ENCODE data around the gene IL22RA2. TPM values are rescaled to one million over a fixed set of nuclear protein-coding genes. Genes with fewer than 3 reads are reported as not detected.
"Not testable (repeated sequence)": the region's sequence is repeated elsewhere in the genome, so short reads cannot be mapped to it uniquely, and the experiment has no call there.

The IL22RA2 gene
- polyA plus RNA-seq, 1 donor: 0.16 TPM

GRCh38 chr6:137107047-137107766 is 66.2 kb downstream of the IL22RA2 start:
- not testable (repeated sequence) for H3K36me3 ChIP-seq (ENCODE audit: control insufficient read depth, insufficient read depth, low read length); DNase-seq; H3K9me3 ChIP-seq (ENCODE audit: control insufficient read depth, low read depth, low read length); H3K4me1 ChIP-seq (ENCODE audit: control insufficient read depth, insufficient read depth, low read length); H3K27ac ChIP-seq (ENCODE audit: low read length); H3K4me3 ChIP-seq (ENCODE audit: low read length); H3K27me3 ChIP-seq (ENCODE audit: control insufficient read depth, insufficient read depth, low read length)
- WGBS (ENCODE audit: insufficient coverage, low lambda C conversion rate): 95% methylated on average over 2 of the region's 6 CpGs

DNA sequence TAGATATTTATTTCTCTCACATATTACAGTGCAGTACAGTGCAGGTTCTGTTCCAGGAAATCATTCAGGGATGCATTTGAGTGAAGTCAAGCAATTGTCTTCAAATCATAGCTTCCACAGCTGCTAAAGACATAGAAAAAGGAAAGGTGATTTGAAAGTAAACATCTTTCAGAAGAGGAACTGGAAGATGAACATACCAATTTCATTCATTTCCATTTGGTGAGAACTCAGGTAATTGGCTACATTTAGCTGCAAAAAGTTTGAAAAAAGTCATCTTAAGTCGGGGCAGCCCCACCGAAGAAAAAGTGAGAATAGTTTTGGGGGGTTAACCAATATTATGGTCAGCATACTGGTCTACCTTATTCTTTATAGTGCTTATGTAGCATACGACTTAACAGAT is 67.3 kb downstream of the IL22RA2 start:
- DNase-seq: no peak
- Histone ChIP-seq H3K4me1 (ENCODE audit: control insufficient read depth, insufficient read depth, low read length) (no peaks in the 10 kb centered on the region), H3K27ac (ENCODE audit: low read length) (no peak overlapping the region), H3K36me3 (ENCODE audit: control insufficient read depth, insufficient read depth, low read length) (no peaks in the 10 kb centered on the region), H3K9me3 (ENCODE audit: control insufficient read depth, low read depth, low read length) (no peaks in the 10 kb centered on the region), H3K4me3 (ENCODE audit: low read length) (no peak overlapping the region), H3K27me3 (ENCODE audit: control insufficient read depth, insufficient read depth, low read length) (no peaks in the 10 kb centered on the region)
- 100% methylated on average over 1 of the region's 3 CpGs for WGBS (ENCODE audit: insufficient coverage, low lambda C conversion rate)

DNA sequence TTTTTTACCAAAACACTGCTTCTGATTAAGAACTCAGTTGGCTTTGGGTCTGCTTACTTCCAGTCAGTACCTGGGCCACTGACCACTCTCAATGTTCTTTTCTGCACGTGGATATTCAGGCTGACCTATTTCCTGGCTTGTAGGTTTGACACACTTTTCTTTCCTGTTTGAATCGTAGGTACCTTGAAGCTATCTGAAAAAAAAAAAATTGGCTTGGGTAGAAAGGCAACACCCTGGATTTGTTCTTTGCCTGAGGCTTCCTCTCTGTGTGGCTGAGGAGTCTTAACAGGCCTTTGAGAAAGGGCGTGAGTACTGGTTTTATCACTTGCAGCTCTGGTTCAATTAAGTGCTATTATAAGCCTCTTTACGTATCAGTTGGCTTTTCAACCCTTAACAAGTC is 68.1 kb downstream of the IL22RA2 start:
- no CpG with 5 or more reads among the region's 4 CpGs for WGBS (ENCODE audit: insufficient coverage, low lambda C conversion rate)
- H3K4me1 ChIP-seq (ENCODE audit: control insufficient read depth, insufficient read depth, low read length): no peaks in the 10 kb centered on the region
- no peaks in the 10 kb centered on the region for H3K9me3 ChIP-seq (ENCODE audit: control insufficient read depth, low read depth, low read length)
- no peak overlapping the region for H3K4me3 ChIP-seq (ENCODE audit: low read length)
- no peak for DNase-seq
- H3K36me3 ChIP-seq (ENCODE audit: control insufficient read depth, insufficient read depth, low read length): no peaks in the 10 kb centered on the region
- no peak overlapping the region for H3K27ac ChIP-seq (ENCODE audit: low read length)
- no peaks in the 10 kb centered on the region for H3K27me3 ChIP-seq (ENCODE audit: control insufficient read depth, insufficient read depth, low read length)

DNA sequence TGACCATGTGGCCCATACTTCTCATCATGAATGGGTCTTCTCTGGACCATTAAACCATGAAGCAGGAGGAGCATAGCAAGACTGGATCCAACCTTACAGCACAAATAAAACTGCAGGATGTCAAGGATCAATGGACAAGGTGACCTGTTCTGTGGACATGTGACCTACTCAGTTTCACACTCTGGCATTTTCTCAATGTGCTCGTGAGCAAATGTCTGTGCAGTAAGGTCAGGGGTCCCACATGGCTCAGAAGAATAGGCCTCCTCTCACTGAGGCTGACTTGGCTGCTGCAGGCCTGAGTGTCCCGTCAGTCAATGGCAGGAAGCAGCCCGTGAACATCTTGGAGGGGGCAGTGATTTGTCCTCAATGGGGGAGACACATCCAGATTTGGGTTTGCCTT is 68.5 kb downstream of the IL22RA2 start:
- no peaks in the 10 kb centered on the region for H3K4me1 ChIP-seq (ENCODE audit: control insufficient read depth, insufficient read depth, low read length)
- no peaks in the 10 kb centered on the region for H3K9me3 ChIP-seq (ENCODE audit: control insufficient read depth, low read depth, low read length)
- no peaks in the 10 kb centered on the region for H3K27me3 ChIP-seq (ENCODE audit: control insufficient read depth, insufficient read depth, low read length)
- no peak overlapping the region for H3K27ac ChIP-seq (ENCODE audit: low read length)
- H3K36me3 ChIP-seq (ENCODE audit: control insufficient read depth, insufficient read depth, low read length): no peaks in the 10 kb centered on the region
- no peak overlapping the region for H3K4me3 ChIP-seq (ENCODE audit: low read length)
- WGBS (ENCODE audit: insufficient coverage, low lambda C conversion rate): no CpG with 5 or more reads among the region's 3 CpGs
- DNase-seq: no peak

DNA sequence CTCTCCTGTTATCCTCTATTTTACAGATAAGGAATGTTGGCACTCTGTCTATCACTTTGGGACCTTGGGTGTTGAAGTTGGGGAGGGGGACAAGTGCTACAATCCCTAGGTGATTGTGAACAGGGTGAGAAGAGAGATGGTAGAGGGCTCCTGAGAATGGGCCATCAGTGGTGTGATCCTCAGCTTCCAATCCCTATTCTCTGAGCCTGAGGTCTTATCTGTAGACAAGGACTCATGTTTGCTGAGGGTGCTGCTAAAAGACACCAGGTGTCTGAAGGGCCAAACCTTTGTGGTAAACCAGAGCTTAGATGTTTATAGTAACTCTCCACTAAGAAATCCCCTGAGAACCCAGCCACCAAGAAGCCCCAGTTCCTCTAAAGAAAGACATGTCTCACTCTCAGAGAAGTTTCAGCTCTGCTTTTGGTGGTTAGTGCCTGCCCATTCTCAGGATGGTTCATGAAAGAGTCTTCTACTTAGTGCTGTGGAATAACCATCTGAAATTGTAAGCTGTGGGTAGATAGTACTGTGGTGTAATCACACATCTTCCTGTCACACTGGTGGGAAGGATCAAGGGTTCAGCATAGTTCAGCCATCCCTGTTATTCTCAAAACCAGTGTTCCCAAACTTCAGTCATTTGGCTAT is 70.5 kb downstream of the IL22RA2 start:
- no peak for DNase-seq
- Histone ChIP-seq H3K4me1 (ENCODE audit: control insufficient read depth, insufficient read depth, low read length) (no peaks in the 10 kb centered on the region), H3K27ac (ENCODE audit: low read length) (no peak overlapping the region)

DNA sequence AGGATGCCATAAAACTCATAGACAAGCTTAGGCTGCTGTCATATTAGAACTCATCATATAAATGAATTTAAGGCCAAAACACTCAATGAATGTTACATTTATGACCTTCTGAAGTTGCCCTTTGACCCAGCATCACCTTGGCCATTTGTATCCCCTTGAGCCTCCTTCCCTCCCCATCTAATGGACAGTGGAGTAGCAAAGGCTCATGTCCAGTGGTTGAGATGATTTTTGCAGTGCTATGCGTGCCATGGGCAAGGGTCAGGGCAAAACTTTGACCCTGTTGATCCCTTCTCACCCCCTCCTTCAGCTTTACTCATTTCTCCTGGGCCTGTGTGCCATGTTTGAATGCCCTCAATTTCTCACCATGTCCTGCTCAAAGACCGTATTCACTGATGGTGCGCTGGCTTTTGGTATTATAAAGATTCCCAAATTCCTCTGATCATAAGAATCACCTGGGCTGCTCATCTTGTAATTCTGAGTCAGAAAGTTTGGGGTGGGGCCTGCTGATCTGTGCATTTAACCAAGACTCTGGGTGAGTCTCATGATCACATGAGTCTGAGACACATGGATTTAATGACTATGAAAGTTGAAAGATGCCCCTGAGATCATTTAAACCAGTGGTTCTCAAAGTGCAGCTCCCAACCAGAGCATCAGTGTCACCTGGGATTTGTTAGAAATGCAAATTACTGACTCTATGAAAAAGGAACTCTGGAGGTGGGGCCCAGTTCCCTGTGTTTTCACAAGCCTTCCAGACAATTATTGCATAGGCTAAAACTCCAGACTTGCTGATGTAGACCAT is 71.2 kb downstream of the IL22RA2 start:
- Histone ChIP-seq H3K27me3 (ENCODE audit: control insufficient read depth, insufficient read depth, low read length) (no peaks in the 10 kb centered on the region), H3K4me3 (ENCODE audit: low read length) (no peak overlapping the region), H3K36me3 (ENCODE audit: control insufficient read depth, insufficient read depth, low read length) (no peaks in the 10 kb centered on the region), H3K27ac (ENCODE audit: low read length) (no peak overlapping the region), H3K4me1 (ENCODE audit: control insufficient read depth, insufficient read depth, low read length) (no peaks in the 10 kb centered on the region), H3K9me3 (ENCODE audit: control insufficient read depth, low read depth, low read length) (no peaks in the 10 kb centered on the region)
- no CpG with 5 or more reads among the region's 3 CpGs for WGBS (ENCODE audit: insufficient coverage, low lambda C conversion rate)
- DNase-seq: no peak

More for the DNA sequence above, 70.5 kb downstream of the IL22RA2 start:
- Histone ChIP-seq H3K4me3 (ENCODE audit: low read length) (no peak overlapping the region), H3K36me3 (ENCODE audit: control insufficient read depth, insufficient read depth, low read length) (no peaks in the 10 kb centered on the region), H3K27me3 (ENCODE audit: control insufficient read depth, insufficient read depth, low read length) (no peaks in the 10 kb centered on the region), H3K9me3 (ENCODE audit: control insufficient read depth, low read depth, low read length) (no peaks in the 10 kb centered on the region)

DNA sequence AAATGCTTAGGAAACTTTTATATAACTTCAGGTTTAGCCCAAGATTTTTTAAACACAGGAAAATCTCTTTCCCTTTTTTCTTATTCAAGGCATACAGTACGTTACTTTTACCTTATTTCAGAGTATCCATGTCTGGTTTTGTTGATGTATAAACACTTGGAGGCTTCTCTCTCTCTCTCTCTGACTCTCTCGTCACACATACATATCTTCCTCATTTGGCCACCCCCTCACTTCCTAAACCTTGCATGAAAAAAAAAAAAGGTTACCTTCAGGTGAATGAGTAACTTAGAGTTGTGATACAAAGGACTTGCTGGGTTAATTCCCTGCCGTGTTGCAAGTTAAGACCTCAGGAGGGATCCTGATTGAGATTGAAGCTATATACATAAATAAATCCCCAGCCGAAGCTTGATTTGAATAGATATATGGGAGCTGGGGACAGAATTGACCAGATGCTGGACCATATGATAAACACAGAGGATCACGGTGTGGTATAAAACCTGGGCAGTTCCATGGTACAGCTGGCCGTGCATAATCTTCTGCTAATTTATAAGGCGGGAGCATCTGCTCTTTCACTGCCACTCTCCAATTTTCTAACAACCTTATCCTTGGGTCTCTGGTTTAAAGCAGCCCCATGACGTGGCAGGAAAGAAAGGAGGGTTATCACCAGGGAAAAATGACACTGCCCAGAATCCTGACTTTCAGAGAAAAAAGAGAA is 73.6 kb downstream of the IL22RA2 start:
- H3K27ac ChIP-seq (ENCODE audit: low read length): no peak overlapping the region
- H3K4me3 ChIP-seq (ENCODE audit: low read length): no peak overlapping the region
- 40% methylated on average over 2 of the region's 8 CpGs for WGBS (ENCODE audit: insufficient coverage, low lambda C conversion rate)
- H3K9me3 ChIP-seq (ENCODE audit: control insufficient read depth, low read depth, low read length): no peaks in the 10 kb centered on the region
- no peaks in the 10 kb centered on the region for H3K36me3 ChIP-seq (ENCODE audit: control insufficient read depth, insufficient read depth, low read length)
- no peaks in the 10 kb centered on the region for H3K4me1 ChIP-seq (ENCODE audit: control insufficient read depth, insufficient read depth, low read length)
- DNase-seq: no peak
- no peaks in the 10 kb centered on the region for H3K27me3 ChIP-seq (ENCODE audit: control insufficient read depth, insufficient read depth, low read length)

- H3K4me1 ChIP-seq (ENCODE audit: control insufficient read depth, insufficient read depth, low read length): peaks cover 6% of the 10 kb centered on the region
- H3K36me3 ChIP-seq (ENCODE audit: control insufficient read depth, insufficient read depth, low read length): no peaks in the 10 kb centered on the region
- no peaks in the 10 kb centered on the region for H3K27me3 ChIP-seq (ENCODE audit: control insufficient read depth, insufficient read depth, low read length)
- no peak overlapping the region for H3K27ac ChIP-seq (ENCODE audit: low read length)
- 100% methylated on average over 1 of the region's 3 CpGs for WGBS (ENCODE audit: insufficient coverage, low lambda C conversion rate)
- no peak for DNase-seq
- no peak overlapping the region for H3K4me3 ChIP-seq (ENCODE audit: low read length)
- no peaks in the 10 kb centered on the region for H3K9me3 ChIP-seq (ENCODE audit: control insufficient read depth, low read depth, low read length)
These were observed 75.9 kb downstream of the IL22RA2 start for GRCh38 chr6:137097526-137097925.

DNA sequence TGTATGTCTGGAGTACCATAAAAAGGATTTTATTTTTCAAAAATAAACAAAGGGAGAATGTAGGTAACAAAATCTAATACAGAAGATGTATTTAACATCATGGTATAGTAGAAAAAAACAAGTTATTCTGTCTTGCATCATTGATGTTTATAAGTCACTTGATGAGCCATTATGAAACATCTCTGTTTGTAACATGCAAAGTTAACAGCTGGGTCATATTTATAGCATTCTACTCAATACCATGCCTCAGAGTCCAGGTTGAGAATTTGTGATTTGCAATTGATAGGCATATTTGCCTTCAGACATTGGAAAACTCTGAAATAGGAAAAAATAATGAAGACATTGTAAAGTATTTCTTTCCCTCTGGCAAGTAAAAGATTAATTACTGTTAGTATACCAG is 76.4 kb downstream of the IL22RA2 start:
- no peaks in the 10 kb centered on the region for H3K27me3 ChIP-seq (ENCODE audit: control insufficient read depth, insufficient read depth, low read length)
- DNase-seq: no peak
- H3K36me3 ChIP-seq (ENCODE audit: control insufficient read depth, insufficient read depth, low read length): no peaks in the 10 kb centered on the region
- no peak overlapping the region for H3K27ac ChIP-seq (ENCODE audit: low read length)
- H3K4me1 ChIP-seq (ENCODE audit: control insufficient read depth, insufficient read depth, low read length): peaks cover 10% of the 10 kb centered on the region
- no peak overlapping the region for H3K4me3 ChIP-seq (ENCODE audit: low read length)
- no peaks in the 10 kb centered on the region for H3K9me3 ChIP-seq (ENCODE audit: control insufficient read depth, low read depth, low read length)

DNA sequence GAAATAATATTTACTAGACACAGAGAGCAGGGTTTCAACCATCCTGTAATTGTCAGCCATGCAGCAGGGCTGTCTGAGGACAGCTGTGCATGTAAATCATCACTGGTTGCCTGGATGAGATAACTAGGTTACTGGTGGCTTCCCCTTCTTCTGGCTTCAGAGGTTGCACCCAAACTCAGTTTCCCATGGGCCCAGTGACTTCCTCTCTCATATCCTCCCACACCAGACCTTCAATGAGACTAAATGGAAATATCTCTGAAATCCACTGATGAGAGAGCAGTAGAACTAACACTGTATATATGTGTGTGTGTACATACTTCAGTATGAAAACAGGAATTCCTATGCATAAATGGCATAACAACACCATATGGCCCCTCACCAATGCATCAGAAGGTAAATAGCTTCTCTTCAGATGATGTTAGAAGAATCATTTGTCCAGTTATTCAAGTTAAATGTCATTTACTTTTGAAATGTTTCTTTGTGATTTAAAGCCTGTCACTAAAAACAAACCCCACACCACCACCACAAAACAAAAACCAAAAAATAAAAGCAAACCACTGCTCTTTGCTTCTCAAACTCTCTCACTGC is 77.7 kb downstream of the IL22RA2 start:
- no peaks in the 10 kb centered on the region for H3K27me3 ChIP-seq (ENCODE audit: control insufficient read depth, insufficient read depth, low read length)
- no peaks in the 10 kb centered on the region for H3K36me3 ChIP-seq (ENCODE audit: control insufficient read depth, insufficient read depth, low read length)
- peaks cover 6% of the 10 kb centered on the region for H3K9me3 ChIP-seq (ENCODE audit: control insufficient read depth, low read depth, low read length)
- peak in 1 of 2 donors; percentile 23 for DNase-seq
- H3K27ac ChIP-seq (ENCODE audit: low read length): no peak overlapping the region
- H3K4me1 ChIP-seq (ENCODE audit: control insufficient read depth, insufficient read depth, low read length): peaks cover 10% of the 10 kb centered on the region
- no peak overlapping the region for H3K4me3 ChIP-seq (ENCODE audit: low read length)

Data from large intestine (tissue), 3 donors.